HepG2 (cell line): ENCODE data around the gene FAM83D. TPM values are rescaled to one million over a fixed set of nuclear protein-coding genes. Genes with fewer than 3 reads are reported as not detected.

Source experiments
- ARID4A ChIP-seq: sonication (generic); formaldehyde crosslinking; IDR thresholded peaks from 2 replicates; pipeline ENCODE4 v1.5.0; 2020; ENCODE audit warnings: mild to moderate bottlenecking, missing genetic modification reagents, borderline replicate concordance
- ATF1 ChIP-seq: IDR thresholded peaks from 2 replicates; pipeline ENCODE4 v1.6.1; 2016; ENCODE audit warnings: mild to moderate bottlenecking, control low read depth
- DBP ChIP-seq: sonication (generic); formaldehyde crosslinking; IDR thresholded peaks from 2 replicates; pipeline ENCODE4 v1.4.0; 2020; ENCODE audit warnings: missing genetic modification reagents; ENCODE audit errors: not compliant biosample characterization
- ESRRA ChIP-seq: sonication (generic); formaldehyde crosslinking; IDR thresholded peaks from 2 replicates; pipeline ENCODE4 v1.5.1; 2020; ENCODE audit warnings: mild to moderate bottlenecking, low read depth, missing genetic modification reagents
- HNRNPUL1 ChIP-seq: fragments of 200-400 bp; formaldehyde crosslinking; IDR thresholded peaks from 2 replicates; pipeline ENCODE4 v1.6.1; 2017; ENCODE audit warnings: low read depth, mild to moderate bottlenecking, low read length, moderate library complexity
- IKZF4 ChIP-seq: sonication (generic); formaldehyde crosslinking; IDR thresholded peaks from 2 replicates; pipeline ENCODE4 v1.5.1; 2020; ENCODE audit warnings: borderline replicate concordance, mild to moderate bottlenecking, low read depth, missing genetic modification reagents; ENCODE audit errors: not compliant biosample characterization
- MEIS1 ChIP-seq: sonication (generic); formaldehyde crosslinking; IDR thresholded peaks from 2 replicates; pipeline ENCODE4 v1.9.0; 2021; ENCODE audit warnings: mild to moderate bottlenecking, missing genetic modification reagents, moderate library complexity, borderline replicate concordance
- NCOR1 ChIP-seq: fragments of 200-600 bp; sonication (generic); IDR thresholded peaks from 2 replicates; pipeline ENCODE4 v1.7.0; 2017; ENCODE audit warnings: antibody characterized with exemption, low read length, borderline replicate concordance
- PHF20 ChIP-seq: sonication (generic); formaldehyde crosslinking; IDR thresholded peaks from 2 replicates; pipeline ENCODE4 v1.5.0; 2020; ENCODE audit warnings: mild to moderate bottlenecking, missing genetic modification reagents
- SMYD3 ChIP-seq: sonication (generic); formaldehyde crosslinking; IDR thresholded peaks from 2 replicates; pipeline ENCODE4 v1.8.1; 2023; ENCODE audit warnings: mild to moderate bottlenecking, missing genetic modification reagents
- STAT5B ChIP-seq: sonication (generic); formaldehyde crosslinking; IDR thresholded peaks from 2 replicates; pipeline ENCODE4 v1.4.0; 2020; ENCODE audit warnings: missing genetic modification reagents
- TBL1XR1 ChIP-seq: fragments of 150-350 bp; IDR thresholded peaks from 2 replicates; pipeline ENCODE4 v1.6.1; 2014; ENCODE audit warnings: borderline replicate concordance, low read length; ENCODE audit not compliant: partially characterized antibody
- TFE3 ChIP-seq: IDR thresholded peaks from 2 replicates; pipeline ENCODE4 v1.6.1; 2016
- ZC3H13 ChIP-seq: sonication (generic); formaldehyde crosslinking; IDR thresholded peaks from 2 replicates; pipeline ENCODE4 v1.8.1; 2023; ENCODE audit warnings: mild to moderate bottlenecking, missing genetic modification reagents, moderate library complexity
- ZNF251 ChIP-seq: sonication (generic); formaldehyde crosslinking; IDR thresholded peaks from 2 replicates; pipeline ENCODE4 v1.9.0; 2021; ENCODE audit warnings: mild to moderate bottlenecking, missing genetic modification reagents
- ZNF276 ChIP-seq: sonication (generic); formaldehyde crosslinking; IDR thresholded peaks from 2 replicates; pipeline ENCODE4 v1.4.0; 2020; ENCODE audit warnings: mild to moderate bottlenecking, low read depth, missing genetic modification reagents
- ZNF503 ChIP-seq: sonication (generic); formaldehyde crosslinking; IDR thresholded peaks from 2 replicates; pipeline ENCODE4 v1.4.0; 2020; ENCODE audit warnings: missing genetic modification reagents
- ZNF766 ChIP-seq: sonication (generic); formaldehyde crosslinking; IDR thresholded peaks from 2 replicates; pipeline ENCODE4 v1.5.0; 2020; ENCODE audit warnings: missing genetic modification reagents, borderline replicate concordance
- ZSCAN31 ChIP-seq: sonication (generic); formaldehyde crosslinking; IDR thresholded peaks from 2 replicates; pipeline ENCODE4 v1.5.0; 2020; ENCODE audit warnings: low read depth, mild to moderate bottlenecking, missing genetic modification reagents
- polyA plus RNA-seq, 8 experiments: library from polyadenylated mRNA; depleted of rRNA in 3 of 8; stranded (reverse) in 7 of 8; unstranded in 1 of 8; fragments of >200 nt; fragmentation: Illumina TruSeq in 4 of 8; extraction: Trizol in 4 of 8; gene quantifications; 2 replicates each; pipeline versions ENCODE4 v1.2.1 to v1.2.3, GENCODE V29; 2011 to 2016; ENCODE audit warnings: low read depth in 4 of 8, missing spikeins in 1 of 8, mixed read lengths in 1 of 8; ENCODE audit not compliant: insufficient read depth in 1 of 8
- total RNA-seq, 5 experiments: library from RNA; depleted of rRNA; stranded (reverse); fragments of >200 nt; fragmentation: Illumina TruSeq; extraction: Trizol; gene quantifications; 2 replicates each; pipeline ENCODE4 v1.2.3, GENCODE V29; 2016; ENCODE audit warnings: low read depth in 1 of 5

Gene FAM83D
- total and polyA plus RNA-seq, 2 of the 13 experiments (the other 11 are each of a cell fraction or from before 2014, with no cell fraction given), result 51.4 to 64.0 TPM

- TF ChIP-seq ARID4A (CRISPR knock-in tag), result peak; percentile 15; the same call in 1 of the 2 replicates
- TF ChIP-seq STAT5B (CRISPR knock-in tag), result no peak
- TF ChIP-seq ZNF251, result no peak
- TF ChIP-seq ZNF766 (CRISPR knock-in tag), result 0 out of 2 replicates have a peak, but pooled peaks have one; percentile 35
- TF ChIP-seq DBP, result no peak
- TF ChIP-seq NCOR1, result no peak
- no peak for TF ChIP-seq ZSCAN31 (CRISPR knock-in tag)
- TF ChIP-seq ZC3H13 (CRISPR knock-in tag), result 0 out of 2 replicates have a peak, but pooled peaks have one; percentile 44
- TF ChIP-seq ATF1, result 0 out of 2 replicates have a peak, but pooled peaks have one; percentile 26
- TF ChIP-seq ZNF503 (CRISPR knock-in tag), result no peak
- no peak for TF ChIP-seq TBL1XR1
- 0 out of 2 replicates have a peak, but pooled peaks have one; percentile 53 for TF ChIP-seq SMYD3 (CRISPR knock-in tag)
- TF ChIP-seq TFE3 (CRISPR knock-in tag), result peak; percentile 53; the same call in 1 of the 2 replicates
- no peak for TF ChIP-seq MEIS1 (CRISPR knock-in tag)
- no peak for TF ChIP-seq PHF20 (CRISPR knock-in tag)
- TF ChIP-seq ESRRA, result no peak
- no peak for TF ChIP-seq HNRNPUL1
- no peak for TF ChIP-seq ZNF276 (CRISPR knock-in tag)
- no peak for TF ChIP-seq IKZF4
These were observed 47.4 kb upstream of the FAM83D start (continued) for GRCh38 chr20:38878866-38879265.
